Astrocyte (in vitro differentiated cells and primary cell): Measurements from ENCODE around the gene TRAP1.

ENCODE experiments used
- EZH2 ChIP-seq: IDR thresholded peaks from 2 replicates; pipeline ENCODE4 v1.6.1; 2012; ENCODE audit warnings: mild to moderate bottlenecking, low read length, inconsistent platforms; ENCODE audit not compliant: insufficient read depth
- TF ChIP-seq, protein P1 (sequence below): IDR thresholded peaks from 2 replicates; pipeline ENCODE4 v1.5.1; 2011; ENCODE audit warnings: low read depth, mild to moderate bottlenecking, inconsistent platforms, low read length, moderate library complexity; ENCODE audit not compliant: insufficient read depth

DNA sequence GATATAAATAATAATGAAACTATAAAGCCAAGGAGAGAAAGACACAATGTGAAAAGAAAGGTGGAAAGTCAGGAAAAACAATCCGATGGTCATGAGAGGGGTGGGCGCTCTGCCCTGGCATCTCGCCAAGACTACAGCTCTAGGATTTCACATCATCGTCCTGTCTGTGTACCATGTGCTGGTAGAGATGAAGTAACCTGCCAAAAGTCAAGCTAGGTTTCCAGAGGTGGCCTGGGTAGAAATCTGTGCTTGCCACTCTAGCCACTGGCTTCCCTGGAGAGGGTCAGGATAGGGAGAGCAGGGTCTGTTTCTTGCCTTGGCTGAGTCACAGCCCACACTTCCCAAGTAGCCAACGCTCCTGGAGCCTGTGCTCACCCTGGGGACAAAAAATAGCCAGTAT lies 31.0 kb upstream of the TRAP1 start:
- no peak for TF ChIP-seq EZH2
- TF ChIP-seq, protein P1, sequence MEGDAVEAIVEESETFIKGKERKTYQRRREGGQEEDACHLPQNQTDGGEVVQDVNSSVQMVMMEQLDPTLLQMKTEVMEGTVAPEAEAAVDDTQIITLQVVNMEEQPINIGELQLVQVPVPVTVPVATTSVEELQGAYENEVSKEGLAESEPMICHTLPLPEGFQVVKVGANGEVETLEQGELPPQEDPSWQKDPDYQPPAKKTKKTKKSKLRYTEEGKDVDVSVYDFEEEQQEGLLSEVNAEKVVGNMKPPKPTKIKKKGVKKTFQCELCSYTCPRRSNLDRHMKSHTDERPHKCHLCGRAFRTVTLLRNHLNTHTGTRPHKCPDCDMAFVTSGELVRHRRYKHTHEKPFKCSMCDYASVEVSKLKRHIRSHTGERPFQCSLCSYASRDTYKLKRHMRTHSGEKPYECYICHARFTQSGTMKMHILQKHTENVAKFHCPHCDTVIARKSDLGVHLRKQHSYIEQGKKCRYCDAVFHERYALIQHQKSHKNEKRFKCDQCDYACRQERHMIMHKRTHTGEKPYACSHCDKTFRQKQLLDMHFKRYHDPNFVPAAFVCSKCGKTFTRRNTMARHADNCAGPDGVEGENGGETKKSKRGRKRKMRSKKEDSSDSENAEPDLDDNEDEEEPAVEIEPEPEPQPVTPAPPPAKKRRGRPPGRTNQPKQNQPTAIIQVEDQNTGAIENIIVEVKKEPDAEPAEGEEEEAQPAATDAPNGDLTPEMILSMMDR, result no peak
